Amniotic epithelial cell (primary cell): ENCODE results near the gene GDAP1L1.

Source experiments
- DNase-seq: peaks from one replicate; pipeline ENCODE4 v3.0.0-alpha.2; 2010; ENCODE audit warnings: low read depth

GDAP1L1 gene

GRCh38 chr20:44247131-44247571 lies at the start of gene GDAP1L1:
Gene GDAP1L1, plus strand, starts transcription at chr20:44247308. Its CDS starts 27 bp downstream, at chr20:44247335.
- DNase-seq = no peak

GRCh38 chr20:44198872-44199271 lies 48.2 kb upstream of the GDAP1L1 start:
- no peak for DNase-seq

GRCh38 chr20:44199877-44200276 lies 47.2 kb upstream of the GDAP1L1 start:
- no peak for DNase-seq

- DNase-seq = no peak
These were observed 46.7 kb upstream of the GDAP1L1 start for GRCh38 chr20:44200371-44200770.

GRCh38 chr20:44200983-44201382 lies 46.1 kb upstream of the GDAP1L1 start:
- DNase-seq = no peak

- DNase-seq = peak; percentile 96
These were observed 43.9 kb upstream of the GDAP1L1 start for GRCh38 chr20:44203161-44203560.

- peak; percentile 97 for DNase-seq
These were observed 42.8 kb upstream of the GDAP1L1 start for GRCh38 chr20:44204156-44204831.

- DNase-seq = no peak
These were observed 42.3 kb upstream of the GDAP1L1 start for GRCh38 chr20:44204832-44205215.

- no peak for DNase-seq
These were observed 41.0 kb upstream of the GDAP1L1 start for GRCh38 chr20:44206132-44206531.

- no peak for DNase-seq
These were observed 39.9 kb upstream of the GDAP1L1 start for GRCh38 chr20:44207126-44207723.

GRCh38 chr20:44208165-44208564 lies 38.9 kb upstream of the GDAP1L1 start:
- DNase-seq = no peak

GRCh38 chr20:44208770-44209169 lies 38.3 kb upstream of the GDAP1L1 start:
- DNase-seq = peak; percentile 52

- peak; percentile 35 for DNase-seq
These were observed 37.3 kb upstream of the GDAP1L1 start for GRCh38 chr20:44209686-44210405.

- peak; percentile 95 for DNase-seq
These were observed 36.5 kb upstream of the GDAP1L1 start, which contains the start of gene OSER1 for GRCh38 chr20:44210406-44211176. Gene OSER1, minus strand, starts transcription at chr20:44210771. Its CDS starts 3,814 bp downstream, at chr20:44206957.

GRCh38 chr20:44211177-44212039 lies 35.7 kb upstream of the GDAP1L1 start:
- peak; percentile 36 for DNase-seq

GRCh38 chr20:44212792-44213191 lies 34.3 kb upstream of the GDAP1L1 start:
- peak; percentile 39 for DNase-seq

- peak; percentile 52 for DNase-seq
These were observed 32.0 kb upstream of the GDAP1L1 start for GRCh38 chr20:44215125-44215524.

- peak; percentile 65 for DNase-seq
These were observed 29.6 kb upstream of the GDAP1L1 start for GRCh38 chr20:44217342-44218092.

- DNase-seq = no peak
These were observed 28.7 kb upstream of the GDAP1L1 start for GRCh38 chr20:44218446-44218845.

GRCh38 chr20:44219170-44219730 lies 27.9 kb upstream of the GDAP1L1 start:
- DNase-seq = no peak
